CD4-positive, alpha-beta T cell treated with Interleukin-6 for 4 hours (primary cell): ENCODE measurements around the gene ZNF546.

Experiments used
- DNase-seq: peaks from one replicate; pipeline ENCODE4 v3.0.0-alpha.2; 2020; ENCODE audit warnings: mixed read lengths

The ZNF546 gene

GRCh38 chr19:40056505-40056904, 59.6 kb downstream of the ZNF546 start:
- DNase-seq = no peak

DNA sequence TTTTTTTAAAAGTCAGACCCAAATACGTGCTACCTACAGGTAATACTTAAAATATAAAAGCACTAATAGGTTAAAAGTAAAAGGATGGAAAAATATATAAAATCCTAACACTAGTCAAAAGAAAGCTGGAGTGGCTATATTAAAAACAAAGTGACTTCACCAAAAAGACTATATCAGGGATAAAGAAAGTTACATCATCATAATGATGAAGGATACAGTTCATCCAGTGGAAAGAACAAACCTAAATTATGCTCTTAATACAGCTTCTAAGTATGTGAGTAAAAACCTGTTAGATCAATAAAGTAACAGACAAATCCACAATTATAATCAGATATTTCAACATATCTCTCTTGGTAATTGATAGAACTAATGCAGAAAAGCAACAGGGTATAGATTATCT, 60.3 kb downstream of the ZNF546 start:
- DNase-seq = no peak

GRCh38 chr19:40059624-40060023, 62.8 kb downstream of the ZNF546 start:
- no peak for DNase-seq

DNA sequence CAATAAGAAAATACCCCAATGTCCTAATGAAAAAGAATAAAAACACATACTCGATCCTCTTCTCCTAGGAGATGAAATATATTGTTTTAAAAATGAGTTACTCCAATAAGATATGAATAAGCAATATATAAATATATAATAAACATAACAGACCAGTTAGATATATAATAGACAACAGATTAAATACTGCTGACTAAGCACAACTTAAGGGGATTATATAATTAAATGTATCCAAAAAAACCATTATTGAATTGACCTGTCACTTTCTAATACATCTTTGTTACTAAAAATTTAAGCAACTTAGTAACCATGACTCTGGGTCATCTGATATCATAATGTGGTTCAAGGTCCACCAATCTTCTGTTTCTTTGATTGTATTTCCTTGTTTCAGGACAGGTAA, 73.2 kb downstream of the ZNF546 start:
- no peak for DNase-seq
